CD4-positive, alpha-beta T cell treated with Interleukin-2 at 100 ng/mL for 4 hours (primary cell): ENCODE measurements around the gene BCL2A1.
"Not testable (repeated sequence)": the region's sequence is repeated elsewhere in the genome, so short reads cannot be mapped to it uniquely, and the experiment has no call there.

Source experiments
- DNase-seq: peaks from one replicate; pipeline ENCODE4 v3.0.0-alpha.2; 2020; ENCODE audit warnings: low spot score

BCL2A1 gene

GRCh38 chr15:79970624-79971434 lies at the start of gene BCL2A1:
Gene BCL2A1, minus strand, starts transcription at chr15:79971196. Its CDS starts 77 bp downstream, at chr15:79971119.
- DNase-seq, result peak; percentile 76

- DNase-seq, result no peak
Observed at GRCh38 chr15:80020731-80021130, 49.7 kb upstream of the BCL2A1 start.

DNA sequence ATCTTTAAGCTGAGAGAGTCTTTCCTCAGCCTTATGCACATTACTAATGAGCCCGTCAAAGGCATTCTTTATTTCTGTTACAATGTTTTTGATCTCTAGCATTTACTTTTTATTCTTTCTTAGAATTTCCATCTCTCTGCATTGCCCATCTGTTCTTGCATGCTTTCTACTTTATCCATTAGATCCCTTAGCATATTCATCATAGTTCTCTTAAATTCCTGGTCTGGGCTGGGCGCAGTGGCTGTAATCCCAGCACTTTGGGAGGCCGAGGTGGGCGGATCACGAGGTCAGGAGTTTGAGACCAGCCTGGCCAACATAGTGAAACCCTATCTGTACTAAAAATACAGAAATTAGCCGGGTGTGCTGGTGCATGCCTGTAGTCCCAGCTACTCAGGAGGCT lies 49.2 kb upstream of the BCL2A1 start:
- not testable (repeated sequence) for DNase-seq

DNA sequence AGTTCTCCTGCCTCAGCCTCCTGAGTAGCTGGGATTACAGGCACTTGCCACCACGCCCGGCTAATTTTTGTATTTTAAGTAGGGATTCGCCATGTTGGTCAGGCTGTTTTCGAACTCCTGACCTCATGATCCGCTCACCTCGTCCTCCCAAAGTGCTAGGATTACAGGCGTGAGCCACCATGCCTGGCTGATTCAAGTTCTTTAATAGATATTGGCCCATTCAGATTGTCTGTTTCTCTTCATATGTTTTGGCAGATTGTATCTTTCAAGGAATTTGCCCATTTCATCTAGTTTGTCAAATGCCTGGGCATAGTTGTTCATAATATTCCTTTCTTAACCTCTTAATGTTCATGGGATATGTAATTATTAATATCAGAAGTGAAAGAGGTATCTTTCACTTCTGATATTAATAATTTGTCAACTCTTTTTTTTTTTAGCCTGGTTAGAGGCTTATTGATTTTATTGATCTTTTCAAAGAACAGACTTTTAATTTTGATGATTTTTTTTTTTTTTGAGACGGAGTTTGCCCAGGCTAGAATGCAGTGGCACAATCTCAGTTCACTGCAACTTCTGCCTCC lies 48.3 kb upstream of the BCL2A1 start:
- no peak for DNase-seq

DNA sequence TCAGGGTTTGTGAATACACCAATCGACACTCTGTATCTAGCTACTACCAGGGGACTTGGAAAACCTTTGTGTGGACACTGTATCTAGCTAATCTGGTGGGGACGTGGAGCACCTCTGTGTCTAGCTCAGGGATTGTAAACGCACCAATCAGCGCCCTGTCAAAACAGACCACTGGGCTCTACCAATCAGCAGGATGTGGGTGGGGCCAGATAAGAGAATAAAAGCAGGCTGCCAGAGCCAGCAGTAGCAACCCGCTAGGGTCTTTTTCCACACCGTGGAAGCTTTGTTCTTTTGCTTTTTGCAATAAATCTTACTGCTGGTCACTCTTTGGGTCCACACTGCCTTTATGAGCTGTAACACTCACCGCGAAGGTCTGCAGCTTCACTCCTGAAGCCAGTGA lies 46.1 kb upstream of the BCL2A1 start:
- not testable (repeated sequence) for DNase-seq

GRCh38 chr15:80016506-80016905 lies 45.5 kb upstream of the BCL2A1 start:
- DNase-seq, result not testable (repeated sequence)

DNA sequence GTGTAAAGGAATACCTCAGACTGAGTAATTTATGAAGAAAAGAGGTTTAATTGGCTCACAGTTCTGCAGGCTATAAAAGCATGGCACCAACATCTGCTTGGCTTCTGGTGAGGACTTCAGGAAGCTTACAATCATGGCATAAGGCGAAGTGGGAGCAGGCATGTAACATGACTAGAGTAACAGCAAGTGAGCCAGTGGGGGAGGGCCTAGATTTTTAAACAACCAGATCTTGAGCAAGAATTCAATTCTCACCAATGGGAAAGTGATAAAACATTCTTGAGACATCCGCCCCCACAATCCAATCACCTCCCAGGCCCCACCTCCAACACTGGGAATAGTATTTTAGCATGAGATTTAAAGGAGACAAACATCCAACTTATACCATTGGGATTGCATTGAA lies 44.2 kb upstream of the BCL2A1 start:
- no peak for DNase-seq

DNA sequence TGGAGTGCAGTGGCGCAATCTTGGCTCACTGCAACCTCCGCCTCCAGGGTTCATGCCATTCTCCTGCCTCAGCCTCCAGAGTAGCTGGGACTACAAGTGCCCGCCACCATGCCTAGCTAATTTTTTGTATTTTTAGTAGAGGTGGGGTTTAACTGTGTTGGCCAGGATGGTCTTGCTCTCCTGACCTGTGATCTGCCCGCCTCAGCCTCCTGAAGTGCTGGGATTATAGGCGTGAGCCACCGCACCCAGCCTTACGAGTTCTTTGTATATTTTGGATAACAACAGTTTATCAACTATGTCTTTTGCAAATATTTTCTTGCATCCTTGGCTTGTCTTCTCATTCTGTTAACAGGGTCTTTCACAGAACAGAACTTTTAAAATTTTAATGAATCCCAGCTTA lies 43.2 kb upstream of the BCL2A1 start:
- not testable (repeated sequence) for DNase-seq

DNA sequence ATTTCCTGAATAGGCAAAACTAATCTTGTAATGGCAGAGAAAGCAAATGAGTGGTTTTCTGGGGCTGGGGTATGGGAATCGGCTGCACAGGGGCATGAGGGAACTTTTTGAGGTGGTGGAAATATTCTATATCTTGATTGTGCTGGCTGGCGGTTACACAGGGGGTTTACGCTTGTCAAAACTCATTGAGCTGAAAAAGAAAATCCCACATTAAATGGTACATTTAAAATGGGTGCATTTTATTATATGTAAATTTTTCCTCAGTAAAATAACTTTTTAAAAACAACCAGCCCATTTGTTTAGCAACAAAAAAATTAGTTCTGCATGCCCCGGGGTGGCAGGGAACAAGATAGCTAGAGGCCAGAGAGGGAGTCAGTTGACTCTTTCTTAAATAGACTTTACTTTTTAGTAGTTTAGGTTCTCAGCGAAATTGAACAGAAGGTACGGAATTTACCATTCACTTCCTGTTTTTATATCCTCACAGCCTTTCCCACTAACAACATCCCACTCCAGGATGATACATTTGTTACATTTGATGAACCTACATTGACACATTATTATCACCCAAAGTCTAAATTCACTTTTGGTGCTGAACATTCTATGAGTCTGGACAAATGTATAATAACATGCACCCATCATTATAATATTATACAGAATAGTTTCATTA lies 41.2 kb upstream of the BCL2A1 start:
- DNase-seq, result no peak

DNA sequence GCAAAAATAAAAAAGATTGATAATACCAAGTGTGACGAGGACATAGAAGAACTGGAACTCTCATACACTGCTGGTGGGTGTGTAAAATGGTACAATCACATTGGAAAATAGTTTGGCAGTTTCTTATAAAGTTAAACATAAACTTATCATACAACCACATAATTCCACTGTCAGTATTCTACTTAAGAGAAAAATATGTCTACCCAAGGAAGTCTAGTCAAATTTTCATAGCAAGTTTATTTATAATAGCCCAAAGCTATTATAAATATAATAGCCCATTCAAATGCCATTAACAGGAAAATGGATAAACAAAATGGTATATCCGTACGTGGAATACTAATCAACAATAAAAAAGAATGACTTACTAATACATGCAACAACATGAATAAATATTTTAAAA lies 40.6 kb upstream of the BCL2A1 start:
- DNase-seq, result no peak

- DNase-seq, result not testable (repeated sequence)
Observed at GRCh38 chr15:80011041-80011523, 40.1 kb upstream of the BCL2A1 start.

DNA sequence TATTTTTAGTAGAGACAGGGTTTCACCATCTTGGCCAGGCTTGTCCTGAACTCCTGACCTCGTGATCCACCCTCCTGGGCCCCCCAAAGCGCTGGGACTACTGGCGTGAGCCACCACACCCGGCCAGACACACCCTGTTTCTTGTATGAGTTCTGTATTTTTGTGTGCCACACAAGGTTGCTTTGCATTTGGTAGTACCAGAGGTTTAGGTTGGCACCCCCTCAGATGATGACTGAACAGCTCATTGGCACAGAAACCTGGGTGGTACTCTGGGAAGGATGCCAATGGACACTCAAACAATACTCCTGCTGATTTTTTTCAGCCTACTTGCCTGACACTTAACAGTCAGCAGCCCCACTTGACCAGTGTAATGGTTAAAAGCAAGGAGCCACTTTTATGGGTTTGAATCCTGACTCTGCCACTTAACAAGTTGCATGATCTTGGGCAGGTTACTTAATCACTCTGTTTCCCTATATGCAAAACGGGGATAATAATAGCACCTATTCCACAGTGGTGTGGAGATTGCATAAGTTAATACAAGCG lies 39.2 kb upstream of the BCL2A1 start:
- DNase-seq, result no peak

- DNase-seq, result no peak
Observed at GRCh38 chr15:80007532-80007931, 36.5 kb upstream of the BCL2A1 start.

- no peak for DNase-seq
Observed at GRCh38 chr15:80006946-80007345, 36.0 kb upstream of the BCL2A1 start.

GRCh38 chr15:80003934-80004472 lies 33.0 kb upstream of the BCL2A1 start:
- DNase-seq, result no peak

- no peak for DNase-seq
Observed at GRCh38 chr15:80003171-80003570, 32.2 kb upstream of the BCL2A1 start.

GRCh38 chr15:80002267-80002666 lies 31.3 kb upstream of the BCL2A1 start:
- DNase-seq, result no peak

DNA sequence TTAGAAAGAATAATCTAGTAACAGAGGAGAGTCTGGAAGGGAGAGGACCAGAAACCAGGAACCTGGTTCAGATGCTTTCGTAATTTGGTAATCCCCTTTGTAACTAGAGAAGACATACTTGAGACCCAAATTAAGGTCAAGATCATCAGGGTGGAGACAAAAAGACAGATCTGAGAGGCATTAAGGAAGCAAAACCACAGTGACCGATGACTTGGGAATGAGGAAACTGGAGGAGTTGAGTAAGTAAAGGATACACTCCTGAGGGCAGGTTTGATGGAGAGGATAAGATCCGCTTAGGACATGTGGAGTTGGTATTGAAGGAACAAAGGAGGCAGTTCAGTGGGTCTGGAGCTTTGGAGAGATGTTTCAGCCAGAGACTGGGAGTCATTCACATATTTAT lies 23.6 kb upstream of the BCL2A1 start:
- DNase-seq, result no peak

DNA sequence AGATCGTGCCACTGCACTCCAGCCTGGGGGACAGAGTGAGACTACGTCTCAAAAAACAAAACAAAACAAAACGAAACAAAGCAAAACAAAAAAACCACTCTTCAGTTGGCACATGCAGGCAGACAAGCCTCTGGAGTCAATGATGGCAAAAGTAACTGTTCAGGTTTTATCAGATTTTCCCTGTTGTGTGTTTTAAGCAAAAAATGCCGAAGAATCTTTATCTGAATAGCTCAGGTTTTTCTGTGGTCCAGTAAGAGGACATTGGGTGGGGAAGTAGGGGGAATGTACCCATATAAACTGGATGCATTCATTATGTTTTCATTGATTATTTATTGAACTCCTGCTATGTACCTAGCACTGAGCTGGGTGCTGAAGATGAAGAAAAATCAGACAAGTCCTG lies 20.8 kb upstream of the BCL2A1 start:
- DNase-seq, result no peak

GRCh38 chr15:79990997-79991334 lies 20.0 kb upstream of the BCL2A1 start:
- no peak for DNase-seq

DNA sequence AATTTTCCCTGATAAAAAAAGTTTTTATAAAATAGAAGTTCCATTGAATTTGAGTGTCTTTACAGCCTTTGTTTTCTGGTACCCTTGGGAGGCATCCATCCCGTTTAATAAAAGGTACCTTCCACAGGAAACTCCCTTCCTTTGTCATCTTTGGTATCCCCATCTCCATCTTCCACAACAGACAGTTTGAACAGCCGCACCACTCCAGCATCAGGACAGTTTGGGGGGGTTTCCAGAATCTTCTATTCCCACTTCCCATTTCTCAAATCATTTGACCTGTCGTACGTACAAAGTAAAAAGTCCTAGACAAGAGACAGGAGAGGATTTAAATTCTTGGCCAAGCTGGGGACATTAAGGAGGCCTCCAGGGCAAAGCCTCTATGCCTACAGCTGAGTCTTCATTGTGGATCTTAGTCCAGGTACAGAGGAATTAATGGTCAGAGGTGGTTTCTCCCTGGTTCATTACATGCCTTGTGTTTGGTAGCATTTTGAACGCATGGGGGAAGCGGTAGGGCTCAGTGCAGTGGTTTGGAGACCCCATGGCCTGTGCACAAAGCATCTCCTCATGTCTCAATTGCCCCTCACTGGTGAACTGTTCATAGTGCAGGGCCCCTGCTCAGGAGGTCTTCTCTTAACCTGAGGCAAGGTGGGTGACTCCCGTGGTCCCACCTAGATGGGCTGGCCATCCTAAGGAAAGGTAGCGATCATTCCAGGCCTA lies 19.4 kb upstream of the BCL2A1 start:
- DNase-seq, result no peak

GRCh38 chr15:79989682-79990081 lies 18.7 kb upstream of the BCL2A1 start:
- no peak for DNase-seq
